GM19455 (cell line): ENCODE results near the gene PLOD2.

Source experiments
- ATAC-seq: cut with Tn5 transposase; IDR thresholded peaks from one replicate; pipeline ENCODE4 v1.9.1; 2021; ENCODE audit not compliant: unreplicated experiment

Gene PLOD2

GRCh38 chr3:146160964-146161662, at the start of gene PLOD2:
Gene PLOD2 (minus strand): TSS chr3:146161184. CDS start chr3:146160989, 195 bp downstream.
- ATAC-seq: no peak

GRCh38 chr3:146209371-146209770, 48.4 kb upstream of the PLOD2 start:
- ATAC-seq: no peak

GRCh38 chr3:146203776-146204175, 42.8 kb upstream of the PLOD2 start:
- no peak for ATAC-seq

- no peak for ATAC-seq
Observed at GRCh38 chr3:146200461-146201220, 39.7 kb upstream of the PLOD2 start.

- ATAC-seq: no peak
Observed at GRCh38 chr3:146199762-146200161, 38.8 kb upstream of the PLOD2 start.

- no peak for ATAC-seq
Observed at GRCh38 chr3:146196789-146197188, 35.8 kb upstream of the PLOD2 start.

GRCh38 chr3:146195605-146196004, 34.6 kb upstream of the PLOD2 start:
- no peak for ATAC-seq

- ATAC-seq: no peak
Observed at GRCh38 chr3:146195030-146195429, 34.0 kb upstream of the PLOD2 start.

GRCh38 chr3:146191051-146191450, 30.1 kb upstream of the PLOD2 start:
- no peak for ATAC-seq

- peak; percentile 98 for ATAC-seq
Observed at GRCh38 chr3:146189519-146190173, 28.7 kb upstream of the PLOD2 start.

GRCh38 chr3:146187334-146187950, 26.5 kb upstream of the PLOD2 start:
- ATAC-seq: no peak

GRCh38 chr3:146184241-146185015, 23.4 kb upstream of the PLOD2 start:
- no peak for ATAC-seq

GRCh38 chr3:146181216-146181615, 20.2 kb upstream of the PLOD2 start:
- no peak for ATAC-seq

- no peak for ATAC-seq
Observed at GRCh38 chr3:146180376-146180775, 19.4 kb upstream of the PLOD2 start.

- no peak for ATAC-seq
Observed at GRCh38 chr3:146178006-146178689, 17.2 kb upstream of the PLOD2 start.

- no peak for ATAC-seq
Observed at GRCh38 chr3:146177519-146177918, 16.5 kb upstream of the PLOD2 start.

GRCh38 chr3:146177072-146177471, 16.1 kb upstream of the PLOD2 start:
- no peak for ATAC-seq

- no peak for ATAC-seq
Observed at GRCh38 chr3:146172586-146172985, 11.6 kb upstream of the PLOD2 start.

GRCh38 chr3:146170591-146170990, 9.6 kb upstream of the PLOD2 start:
- no peak for ATAC-seq

- no peak for ATAC-seq
Observed at GRCh38 chr3:146169891-146170290, 8.9 kb upstream of the PLOD2 start.
